ENCODE data around the gene COL8A1.

DNA sequence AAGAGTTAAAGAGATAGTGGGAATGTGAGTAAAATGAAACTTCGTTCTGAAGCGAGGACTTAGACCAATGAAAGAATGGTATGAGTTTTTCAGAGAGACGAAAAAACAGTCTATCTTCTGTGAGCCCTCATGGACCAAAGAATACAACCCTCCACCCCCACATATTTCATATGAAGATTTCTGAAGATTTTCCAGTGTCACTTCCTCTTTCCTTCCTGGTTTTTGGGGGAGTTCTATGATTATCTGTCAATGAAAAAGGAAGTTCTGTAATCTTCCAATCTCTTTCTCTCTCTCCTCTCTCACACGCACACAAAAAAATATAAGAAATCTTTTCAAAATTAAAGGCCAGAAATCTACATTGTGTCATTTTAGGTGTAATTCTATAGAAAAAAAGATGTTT, 206.9 kb downstream of the COL8A1 start:
- TF ChIP-seq TCF12 (IDR thresholded peaks at IDR 0.05; ENCODE audit: low read depth) (no peak), EGR1 (IDR thresholded peaks at IDR 0.05) (no peak)
- TF ChIP-seq, protein P1, sequence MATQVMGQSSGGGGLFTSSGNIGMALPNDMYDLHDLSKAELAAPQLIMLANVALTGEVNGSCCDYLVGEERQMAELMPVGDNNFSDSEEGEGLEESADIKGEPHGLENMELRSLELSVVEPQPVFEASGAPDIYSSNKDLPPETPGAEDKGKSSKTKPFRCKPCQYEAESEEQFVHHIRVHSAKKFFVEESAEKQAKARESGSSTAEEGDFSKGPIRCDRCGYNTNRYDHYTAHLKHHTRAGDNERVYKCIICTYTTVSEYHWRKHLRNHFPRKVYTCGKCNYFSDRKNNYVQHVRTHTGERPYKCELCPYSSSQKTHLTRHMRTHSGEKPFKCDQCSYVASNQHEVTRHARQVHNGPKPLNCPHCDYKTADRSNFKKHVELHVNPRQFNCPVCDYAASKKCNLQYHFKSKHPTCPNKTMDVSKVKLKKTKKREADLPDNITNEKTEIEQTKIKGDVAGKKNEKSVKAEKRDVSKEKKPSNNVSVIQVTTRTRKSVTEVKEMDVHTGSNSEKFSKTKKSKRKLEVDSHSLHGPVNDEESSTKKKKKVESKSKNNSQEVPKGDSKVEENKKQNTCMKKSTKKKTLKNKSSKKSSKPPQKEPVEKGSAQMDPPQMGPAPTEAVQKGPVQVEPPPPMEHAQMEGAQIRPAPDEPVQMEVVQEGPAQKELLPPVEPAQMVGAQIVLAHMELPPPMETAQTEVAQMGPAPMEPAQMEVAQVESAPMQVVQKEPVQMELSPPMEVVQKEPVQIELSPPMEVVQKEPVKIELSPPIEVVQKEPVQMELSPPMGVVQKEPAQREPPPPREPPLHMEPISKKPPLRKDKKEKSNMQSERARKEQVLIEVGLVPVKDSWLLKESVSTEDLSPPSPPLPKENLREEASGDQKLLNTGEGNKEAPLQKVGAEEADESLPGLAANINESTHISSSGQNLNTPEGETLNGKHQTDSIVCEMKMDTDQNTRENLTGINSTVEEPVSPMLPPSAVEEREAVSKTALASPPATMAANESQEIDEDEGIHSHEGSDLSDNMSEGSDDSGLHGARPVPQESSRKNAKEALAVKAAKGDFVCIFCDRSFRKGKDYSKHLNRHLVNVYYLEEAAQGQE (IDR thresholded peaks at IDR 0.05; ENCODE audit: low read depth), result no peak
